Peyer's patch (tissue), 4 donors: Measurements from ENCODE around the gene CENPT. TPM values are rescaled to one million over a fixed set of nuclear protein-coding genes. Genes with fewer than 3 reads are reported as not detected.

Experiments used
- DNase-seq, 3 donors: peaks; one replicate each; pipeline ENCODE4 v3.0.0-alpha.2; 2017 to 2019
- H3K27ac ChIP-seq, 4 donors: fragments of 200-600 bp; sonication (generic); one replicate each; pipeline ENCODE4 v1.5.1; 2016 to 2019
- H3K27me3 ChIP-seq, 2 donors: fragments of 200-600 bp; sonication (generic); one replicate each; pipeline ENCODE4 v1.5.1; 2019
- H3K36me3 ChIP-seq, 3 donors: fragments of 200-600 bp; sonication (generic); one replicate each; pipeline ENCODE4 v1.5.1; 2016 to 2019
- H3K4me1 ChIP-seq, 4 donors: fragments of 200-600 bp; sonication (generic); one replicate each; pipeline ENCODE4 v1.5.1; 2016 to 2019
- H3K4me3 ChIP-seq, 4 donors: fragments of 200-600 bp; sonication (generic); 1 replicate in 3 of 4; 2 replicates in 1 of 4; pipeline ENCODE4 v1.5.1; 2016 to 2019; ENCODE audit warnings: mild to moderate bottlenecking in 1 of 4
- H3K9me3 ChIP-seq, 4 donors: fragments of 200-600 bp; sonication (generic); one replicate each; pipeline ENCODE4 v1.5.1; 2016 to 2019; ENCODE audit warnings: mild to moderate bottlenecking in 1 of 4
- POLR2A ChIP-seq, 2 donors: fragments of 450-650 bp; IDR thresholded peaks; one replicate each; pipeline ENCODE4 v1.5.1; 2017; ENCODE audit warnings: antibody characterized with exemption in 2 of 2, mild to moderate bottlenecking in 2 of 2, moderate library complexity in 2 of 2
- total RNA-seq, 4 donors: library from RNA; depleted of rRNA; stranded (reverse); fragments of >200 nt; gene quantifications; one replicate each; pipeline ENCODE4 v1.1.0, GENCODE V29; 2016
- TF ChIP-seq, protein P1 (sequence below), 6 experiments: fragments of 450-650 bp in 4 of 6; fragments of 200-600 bp in 2 of 6; sonication (generic) in 1 of 6; IDR thresholded peaks; one replicate each; pipeline ENCODE4 v1.5.1; 2017 to 2019; ENCODE audit warnings: antibody characterized with exemption in 6 of 6, mild to moderate bottlenecking in 3 of 6, moderate library complexity in 1 of 6

Gene CENPT
- total RNA-seq, 4 donors from 2014 or later = 64.8 to 138 (median 94.6) TPM

DNA sequence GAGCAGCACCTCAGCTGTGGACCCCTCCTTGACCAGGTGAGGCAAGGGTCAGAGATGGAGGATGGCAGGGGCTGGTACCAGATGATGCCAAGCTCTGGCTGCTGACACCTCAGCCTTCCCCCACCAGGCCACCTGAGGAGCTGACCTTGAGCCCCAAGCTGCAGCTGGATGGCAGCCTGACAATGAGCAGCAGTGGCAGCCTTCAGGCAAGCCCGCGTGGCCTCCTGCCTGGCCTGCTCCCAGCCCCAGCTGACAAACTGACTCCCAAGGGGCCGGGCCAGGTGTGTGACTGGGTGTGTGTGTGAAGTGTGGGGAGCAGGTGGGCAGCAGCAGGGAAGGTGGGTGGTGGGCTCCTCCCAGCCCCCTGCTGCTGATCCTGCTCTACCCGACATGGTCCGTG, 32.4 kb upstream of the CENPT start:
- Histone ChIP-seq H3K36me3 (peaks cover 0 to 92% (median 7%) of the 10 kb centered on the region in 3 donors), H3K9me3 (no peaks in the 10 kb centered on the region), H3K4me1 (peaks cover 0 to 22% (median 0%) of the 10 kb centered on the region in 4 donors), H3K27ac (no peak overlapping the region), H3K27me3 (no peaks in the 10 kb centered on the region), H3K4me3 (no peak overlapping the region)
- DNase-seq = no peak
- TF ChIP-seq, protein P1, sequence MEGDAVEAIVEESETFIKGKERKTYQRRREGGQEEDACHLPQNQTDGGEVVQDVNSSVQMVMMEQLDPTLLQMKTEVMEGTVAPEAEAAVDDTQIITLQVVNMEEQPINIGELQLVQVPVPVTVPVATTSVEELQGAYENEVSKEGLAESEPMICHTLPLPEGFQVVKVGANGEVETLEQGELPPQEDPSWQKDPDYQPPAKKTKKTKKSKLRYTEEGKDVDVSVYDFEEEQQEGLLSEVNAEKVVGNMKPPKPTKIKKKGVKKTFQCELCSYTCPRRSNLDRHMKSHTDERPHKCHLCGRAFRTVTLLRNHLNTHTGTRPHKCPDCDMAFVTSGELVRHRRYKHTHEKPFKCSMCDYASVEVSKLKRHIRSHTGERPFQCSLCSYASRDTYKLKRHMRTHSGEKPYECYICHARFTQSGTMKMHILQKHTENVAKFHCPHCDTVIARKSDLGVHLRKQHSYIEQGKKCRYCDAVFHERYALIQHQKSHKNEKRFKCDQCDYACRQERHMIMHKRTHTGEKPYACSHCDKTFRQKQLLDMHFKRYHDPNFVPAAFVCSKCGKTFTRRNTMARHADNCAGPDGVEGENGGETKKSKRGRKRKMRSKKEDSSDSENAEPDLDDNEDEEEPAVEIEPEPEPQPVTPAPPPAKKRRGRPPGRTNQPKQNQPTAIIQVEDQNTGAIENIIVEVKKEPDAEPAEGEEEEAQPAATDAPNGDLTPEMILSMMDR (IDR thresholded peaks at IDR 0.05) = no peak
- TF ChIP-seq POLR2A (IDR thresholded peaks at IDR 0.05) = no peak

DNA sequence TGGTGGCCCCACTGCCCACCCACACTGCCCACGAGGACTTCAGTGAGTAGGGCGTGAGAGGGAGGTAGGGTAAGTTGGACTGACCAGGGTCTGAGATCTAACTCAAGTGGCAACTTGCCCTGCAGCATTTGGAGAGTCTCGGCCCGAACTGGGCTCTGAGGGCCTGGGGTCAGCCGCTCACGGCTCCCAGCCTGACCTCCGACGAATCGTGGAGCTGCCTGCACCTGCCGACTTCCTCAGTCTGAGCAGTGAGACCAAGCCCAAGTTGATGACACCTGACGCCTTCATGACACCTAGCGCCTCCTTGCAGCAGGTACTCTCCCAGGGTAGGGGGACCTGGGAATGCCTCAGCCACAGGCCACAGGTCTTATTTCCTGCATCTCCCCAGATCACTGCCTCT, 32.0 kb upstream of the CENPT start:
- Histone ChIP-seq H3K4me1 (peaks cover 0 to 23% (median 2%) of the 10 kb centered on the region in 4 donors), H3K36me3 (peaks cover 0 to 87% (median 7%) of the 10 kb centered on the region in 3 donors), H3K4me3 (no peak overlapping the region), H3K9me3 (no peaks in the 10 kb centered on the region), H3K27ac (no peak overlapping the region), H3K27me3 (no peaks in the 10 kb centered on the region)
- DNase-seq = no peak
- TF ChIP-seq, protein P1 (IDR thresholded peaks at IDR 0.05) = no peak
- TF ChIP-seq POLR2A (IDR thresholded peaks at IDR 0.05) = no peak

DNA sequence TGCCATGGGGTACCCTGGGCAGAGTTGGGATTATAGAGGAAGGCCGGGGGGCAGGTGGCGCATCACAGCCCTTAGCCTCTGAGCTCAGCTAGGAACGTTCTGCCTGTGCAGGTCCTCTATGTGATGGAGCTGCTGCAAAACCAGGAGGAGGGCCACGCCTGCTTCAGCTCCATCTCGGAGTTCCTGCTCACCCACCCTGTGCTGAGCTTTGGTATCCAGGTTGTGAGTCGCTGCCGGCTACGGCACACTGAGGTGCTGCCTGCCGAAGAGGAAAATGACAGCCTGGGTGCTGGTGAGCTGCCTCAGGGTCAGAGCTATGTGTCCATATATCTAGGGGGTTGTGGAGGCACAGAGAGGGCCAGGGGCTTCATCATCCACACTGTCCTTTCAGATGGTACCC, 31.4 kb upstream of the CENPT start:
- DNase-seq = no peak
- TF ChIP-seq POLR2A (IDR thresholded peaks at IDR 0.05) = no peak
- TF ChIP-seq, protein P1 (IDR thresholded peaks at IDR 0.05) = no peak
- Histone ChIP-seq H3K27me3 (no peaks in the 10 kb centered on the region), H3K4me3 (no peak overlapping the region), H3K4me1 (peaks cover 0 to 28% (median 7%) of the 10 kb centered on the region in 4 donors), H3K36me3 (peaks cover 0 to 82% (median 7%) of the 10 kb centered on the region in 3 donors), H3K27ac (no peak overlapping the region), H3K9me3 (no peaks in the 10 kb centered on the region)

DNA sequence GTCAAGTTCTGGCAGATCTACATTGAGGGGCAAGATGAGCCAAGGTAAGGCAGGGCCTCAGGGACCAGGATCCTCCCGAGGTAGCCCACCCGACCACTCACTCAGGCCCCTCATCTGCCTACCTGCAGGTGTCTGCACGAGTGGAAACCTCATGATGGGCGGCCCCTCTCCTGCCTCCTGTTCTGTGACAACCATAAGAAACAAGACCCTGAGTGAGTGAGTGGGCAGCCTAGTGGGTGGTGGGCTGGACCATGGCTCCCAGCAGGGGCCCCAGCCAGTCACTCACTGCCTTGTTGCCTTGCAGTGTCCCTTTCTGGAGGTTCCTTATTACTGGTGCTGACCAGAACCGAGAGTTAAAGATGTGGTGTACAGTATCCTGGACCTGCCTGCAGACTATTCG, 30.7 kb upstream of the CENPT start:
- DNase-seq = no peak
- no peak for TF ChIP-seq POLR2A (IDR thresholded peaks at IDR 0.05)
- no peak overlapping the region for H3K4me3 ChIP-seq
- H3K27ac ChIP-seq = no peak overlapping the region
- H3K27me3 ChIP-seq = no peaks in the 10 kb centered on the region
- H3K36me3 ChIP-seq = peaks cover 0 to 75% (median 7%) of the 10 kb centered on the region in 3 donors
- no peaks in the 10 kb centered on the region for H3K9me3 ChIP-seq
- peaks cover 0 to 25% (median 11%) of the 10 kb centered on the region in 4 donors for H3K4me1 ChIP-seq

DNA sequence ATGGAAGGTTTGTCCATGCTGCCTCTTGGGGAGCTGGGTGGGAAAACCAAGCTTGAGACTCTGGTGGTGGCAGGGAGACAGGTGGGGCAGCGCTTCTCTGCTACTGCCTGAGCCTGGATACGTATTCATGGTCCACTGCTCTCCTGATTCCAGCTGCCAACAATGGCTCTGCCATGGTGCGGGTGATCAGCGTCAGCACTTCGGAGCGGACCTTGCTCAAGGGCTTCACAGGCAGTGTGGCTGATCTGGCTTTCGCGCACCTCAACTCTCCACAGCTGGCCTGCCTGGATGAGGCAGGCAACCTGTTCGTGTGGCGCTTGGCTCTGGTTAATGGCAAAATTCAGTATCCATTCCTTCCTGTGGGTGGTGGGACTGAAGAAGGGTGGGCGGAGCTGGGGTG, 29.6 kb upstream of the CENPT start:
- no peaks in the 10 kb centered on the region for H3K27me3 ChIP-seq
- peaks cover 0 to 27% (median 11%) of the 10 kb centered on the region in 4 donors for H3K4me1 ChIP-seq
- no peak for TF ChIP-seq POLR2A (IDR thresholded peaks at IDR 0.05)
- TF ChIP-seq, protein P1 (IDR thresholded peaks at IDR 0.05) = no peak
- H3K4me3 ChIP-seq = no peak overlapping the region
- H3K27ac ChIP-seq = no peak overlapping the region
- H3K9me3 ChIP-seq = no peaks in the 10 kb centered on the region
- no peak for DNase-seq
- H3K36me3 ChIP-seq = peaks cover 0 to 64% (median 7%) of the 10 kb centered on the region in 3 donors

DNA sequence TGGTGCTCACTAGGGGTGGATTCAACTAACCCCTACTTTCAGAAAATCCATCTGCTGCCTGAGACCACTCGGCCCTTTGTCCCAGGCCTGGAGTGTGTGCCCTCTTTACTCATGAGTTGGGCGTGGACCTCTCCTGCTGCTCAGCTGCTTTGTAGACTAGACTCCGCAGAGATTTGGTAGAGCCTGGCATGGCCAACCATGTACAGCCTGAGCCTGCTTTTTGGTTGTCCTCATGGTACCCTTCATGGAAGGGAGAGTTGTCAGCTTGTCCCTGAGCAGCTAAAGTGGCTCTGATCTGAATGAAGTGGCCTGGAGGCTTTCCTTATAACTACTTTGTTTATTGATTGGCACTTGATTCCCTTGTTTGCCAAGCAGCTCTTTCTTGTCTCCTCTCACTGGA, 26.9 kb upstream of the CENPT start:
- Histone ChIP-seq H3K36me3 (peaks cover 0 to 49% (median 5%) of the 10 kb centered on the region in 3 donors), H3K4me1 (peaks cover 0 to 31% (median 11%) of the 10 kb centered on the region in 4 donors), H3K4me3 (peak overlapping the region in 3 of 4 donors; percentile 71 to 100 (median 72)), H3K27me3 (no peaks in the 10 kb centered on the region), H3K27ac (peak overlapping the region in 1 of 4 donors; percentile 63), H3K9me3 (no peaks in the 10 kb centered on the region)
- DNase-seq = no peak
- TF ChIP-seq POLR2A (IDR thresholded peaks at IDR 0.05) = no peak
- TF ChIP-seq, protein P1 (IDR thresholded peaks at IDR 0.05) = no peak
